HG02943 (cell line): Measurements from ENCODE around the gene DVL2.

Experiments
- ATAC-seq: cut with Tn5 transposase; IDR thresholded peaks from one replicate; pipeline ENCODE4 v1.9.1; 2021; ENCODE audit warnings: mild to moderate bottlenecking, low read depth, moderate library complexity; ENCODE audit not compliant: unreplicated experiment

Gene DVL2

DNA sequence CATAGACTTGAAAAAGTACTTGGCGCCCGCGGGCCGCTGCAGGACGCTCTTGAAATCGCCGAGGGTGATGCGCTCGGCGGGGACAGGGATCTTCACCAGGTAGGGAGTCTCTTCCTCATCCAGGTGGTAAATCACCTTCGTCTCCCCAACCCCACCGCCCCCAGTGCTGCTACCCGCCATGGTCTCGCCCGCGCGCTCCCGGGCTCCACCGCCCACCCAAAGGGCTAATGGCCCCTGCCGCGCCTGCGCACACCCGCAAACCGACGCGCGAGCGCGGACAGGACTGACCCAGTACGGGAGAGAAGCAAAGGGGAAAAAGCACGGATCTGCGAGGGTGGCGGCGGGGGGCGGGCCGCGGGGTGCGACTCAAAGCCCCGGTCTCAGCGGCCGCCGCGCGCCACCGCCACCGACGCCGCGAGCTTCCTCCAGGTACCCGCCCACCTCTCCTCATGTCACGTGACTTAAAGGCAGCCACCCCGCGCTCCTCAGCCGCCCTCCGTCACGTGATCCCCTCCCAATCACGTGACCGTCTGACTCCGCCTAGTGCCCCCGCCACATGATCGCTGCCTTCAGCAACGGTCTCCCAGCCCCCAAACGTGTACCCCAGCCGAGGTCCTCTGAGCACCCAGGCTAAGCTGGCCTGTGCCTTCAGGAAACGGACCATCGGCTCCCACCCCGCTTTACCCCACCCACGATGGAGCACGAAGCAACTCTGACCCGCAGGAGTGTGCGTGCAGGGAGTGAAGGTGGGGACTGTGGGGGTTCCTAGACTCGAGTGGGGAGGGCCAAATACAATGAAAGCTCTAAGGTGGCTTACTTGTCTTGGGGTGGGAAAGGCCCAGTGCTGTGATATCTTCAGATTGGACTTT, at the start of gene DVL2:
Gene DVL2, minus strand, starts transcription at position 435 of the 869 bp plus-strand sequence. Its CDS starts 255 bp downstream, at position 180.
- ATAC-seq = peak; percentile 49

DNA sequence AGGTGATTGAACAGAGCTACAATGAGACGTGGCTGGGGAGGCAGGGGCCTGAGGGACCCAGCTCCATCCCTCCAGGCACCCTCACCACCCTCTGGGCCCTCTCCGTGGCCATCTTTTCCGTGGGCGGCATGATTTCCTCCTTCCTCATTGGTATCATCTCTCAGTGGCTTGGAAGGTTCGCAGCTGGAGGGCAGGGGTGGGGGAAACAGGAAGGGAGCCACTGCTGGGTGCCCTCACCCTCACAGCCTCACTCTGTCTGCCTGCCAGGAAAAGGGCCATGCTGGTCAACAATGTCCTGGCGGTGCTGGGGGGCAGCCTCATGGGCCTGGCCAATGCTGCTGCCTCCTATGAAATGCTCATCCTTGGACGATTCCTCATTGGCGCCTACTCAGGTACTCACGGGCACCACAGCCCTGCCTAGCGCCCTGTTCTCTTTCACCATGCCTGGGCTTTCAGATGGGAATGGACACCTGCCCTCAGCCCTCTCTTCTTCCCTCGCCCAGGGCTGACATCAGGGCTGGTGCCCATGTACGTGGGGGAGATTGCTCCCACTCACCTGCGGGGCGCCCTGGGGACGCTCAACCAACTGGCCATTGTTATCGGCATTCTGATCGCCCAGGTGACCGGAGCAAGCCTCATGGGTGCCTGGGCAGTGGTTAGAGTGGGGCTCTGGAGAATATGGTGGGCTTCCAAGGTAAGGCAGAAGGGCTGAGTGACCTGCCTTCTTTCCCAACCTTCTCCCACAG, 49.3 kb upstream of the DVL2 start:
- ATAC-seq = no peak

DNA sequence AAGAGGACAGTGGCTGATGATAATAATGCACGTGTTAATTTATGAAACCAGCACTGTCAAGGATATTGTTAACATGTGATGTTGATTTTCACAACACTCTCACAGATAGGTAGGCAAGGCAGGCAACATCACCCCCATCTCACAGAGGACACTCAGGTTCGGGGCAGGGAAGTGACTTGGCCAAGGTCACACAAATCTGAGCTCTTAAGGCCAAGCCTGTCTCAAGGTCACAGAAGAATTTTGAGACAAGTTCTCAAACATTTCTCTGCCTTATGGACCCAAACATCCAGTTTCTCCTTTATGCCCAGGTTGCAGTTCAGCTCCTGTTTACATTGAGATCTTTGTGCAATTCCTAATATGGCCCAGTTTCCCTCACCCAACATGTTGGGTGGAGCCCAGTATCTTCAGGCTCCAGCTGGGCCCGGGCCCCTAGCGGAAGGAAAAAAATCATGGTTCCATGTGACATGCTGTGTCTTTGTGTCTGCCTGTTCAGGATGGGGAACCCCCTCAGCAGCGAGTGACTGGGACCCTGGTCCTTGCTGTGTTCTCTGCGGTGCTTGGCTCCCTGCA, 48.5 kb upstream of the DVL2 start:
- no peak for ATAC-seq

DNA sequence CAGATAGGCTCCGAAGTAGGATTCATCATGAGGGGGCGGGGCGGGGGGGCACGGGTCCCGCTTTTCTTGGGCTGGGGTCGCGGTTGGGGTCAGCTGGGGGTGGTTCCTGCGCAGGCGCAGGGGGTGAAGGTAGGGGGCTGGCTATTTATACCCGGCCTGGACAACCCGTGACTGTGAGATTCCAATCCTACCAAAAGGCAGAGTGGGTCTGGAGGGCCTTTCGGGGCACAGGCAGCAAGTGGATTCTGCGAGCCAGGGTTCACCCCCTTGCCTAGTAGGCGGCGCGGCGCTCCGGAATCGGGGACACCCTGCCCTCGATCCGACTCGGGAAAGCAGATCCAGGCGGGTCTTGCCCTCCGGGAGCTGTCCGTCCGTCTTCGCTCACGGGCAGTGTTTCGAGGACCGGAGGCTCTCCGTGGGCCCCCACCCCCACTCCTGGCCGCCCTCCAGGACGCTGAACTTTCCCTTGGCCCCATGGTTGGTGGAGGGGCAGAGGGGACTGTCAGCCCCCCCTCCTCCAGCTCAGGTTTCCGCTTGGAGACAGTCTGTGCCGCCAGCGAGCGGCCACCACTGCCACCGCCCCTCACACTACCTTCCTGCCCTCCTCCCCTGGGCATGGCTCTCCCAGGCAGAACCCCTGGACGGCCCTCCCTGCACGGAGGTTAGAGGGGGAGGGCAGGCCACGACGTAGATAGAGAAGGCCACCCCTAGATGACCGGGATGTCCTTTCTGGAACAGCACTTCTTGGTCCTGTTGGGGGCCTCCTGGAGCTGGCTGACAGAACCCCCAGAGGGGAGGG, 47.8 kb upstream of the DVL2 start:
- ATAC-seq = no peak

DNA sequence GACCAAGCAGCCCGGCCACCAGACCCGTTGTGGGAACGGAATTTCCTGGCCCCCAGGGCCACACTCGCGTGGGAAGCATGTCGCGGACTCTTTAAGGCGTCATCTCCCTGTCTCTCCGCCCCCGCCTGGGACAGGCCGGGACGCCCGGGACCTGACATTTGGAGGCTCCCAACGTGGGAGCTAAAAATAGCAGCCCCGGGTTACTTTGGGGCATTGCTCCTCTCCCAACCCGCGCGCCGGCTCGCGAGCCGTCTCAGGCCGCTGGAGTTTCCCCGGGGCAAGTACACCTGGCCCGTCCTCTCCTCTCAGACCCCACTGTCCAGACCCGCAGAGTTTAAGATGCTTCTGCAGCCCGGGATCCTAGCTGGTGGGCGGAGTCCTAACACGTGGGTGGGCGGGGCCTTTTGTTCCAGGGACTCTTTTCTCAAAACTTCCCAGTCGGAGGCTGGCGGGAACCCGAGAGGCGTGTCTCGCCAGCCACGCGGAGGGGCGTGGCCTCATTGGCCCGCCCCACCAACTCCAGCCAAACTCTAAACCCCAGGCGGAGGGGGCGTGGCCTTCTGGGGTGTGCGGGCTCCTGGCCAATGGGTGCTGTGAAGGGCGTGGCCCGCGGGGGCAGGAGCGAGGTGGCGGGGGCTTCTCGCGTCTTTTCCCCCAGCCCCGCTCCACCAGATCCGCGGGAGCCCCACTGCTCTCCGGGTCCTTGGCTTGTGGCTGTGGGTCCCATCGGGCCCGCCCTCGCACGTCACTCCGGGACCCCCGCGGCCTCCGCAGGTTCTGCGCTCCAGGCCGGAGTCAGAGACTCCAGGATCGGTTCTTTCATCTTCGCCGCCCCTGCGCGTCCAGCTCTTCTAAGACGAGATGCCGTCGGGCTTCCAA, 47.0 kb upstream of the DVL2 start, which contains the start of gene SLC2A4:
Gene SLC2A4, plus strand, starts transcription at position 645 of the 879 bp plus-strand sequence. Its CDS starts 217 bp downstream, at position 862.
- ATAC-seq = no peak

DNA sequence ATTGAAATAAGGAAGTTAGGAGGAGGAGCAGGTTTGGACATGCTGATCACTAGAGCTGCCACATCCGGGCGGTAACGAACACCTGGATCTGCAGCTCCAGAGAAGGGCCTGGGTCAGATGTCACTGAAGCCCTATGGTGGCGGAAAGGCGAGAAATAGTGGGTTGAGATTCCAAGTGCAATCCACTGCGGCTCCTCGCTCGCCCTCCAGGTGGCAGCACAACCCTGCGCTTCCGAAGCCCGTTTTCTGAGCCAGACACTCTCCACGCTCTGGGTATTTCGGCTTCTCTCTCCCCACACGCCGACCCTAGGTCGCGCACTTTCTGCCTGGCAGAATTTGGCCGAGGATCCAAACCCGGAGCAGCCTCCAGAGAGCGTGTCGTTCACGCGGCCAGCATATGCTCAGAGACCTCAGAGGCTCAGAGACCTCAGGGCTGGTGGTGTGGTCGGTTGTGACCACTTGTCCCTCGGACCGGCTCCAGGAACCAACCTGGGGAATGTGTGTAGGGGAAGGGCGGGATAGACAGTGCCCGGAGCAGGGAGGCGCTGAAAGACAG, 46.3 kb upstream of the DVL2 start:
- no peak for ATAC-seq

DNA sequence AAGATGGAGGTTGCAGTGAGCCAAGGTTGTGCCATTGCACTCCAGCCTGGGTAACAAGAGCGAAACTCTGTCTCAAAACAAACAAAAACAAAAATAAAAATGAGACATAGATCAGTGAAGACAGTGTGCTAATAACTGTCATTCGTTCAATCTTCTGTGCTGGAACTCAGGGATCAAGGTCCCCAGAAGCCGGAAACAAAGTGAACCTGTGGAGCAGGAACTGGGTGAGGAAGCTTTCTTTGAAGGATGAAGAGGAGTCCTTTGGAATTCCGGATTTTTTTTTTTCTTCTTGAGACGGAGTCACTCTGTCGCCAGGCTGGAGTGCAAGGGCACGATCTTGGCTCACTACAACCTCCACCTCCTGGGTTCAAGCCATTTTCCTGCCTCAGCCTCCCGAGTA, 45.1 kb upstream of the DVL2 start:
- ATAC-seq = no peak

DNA sequence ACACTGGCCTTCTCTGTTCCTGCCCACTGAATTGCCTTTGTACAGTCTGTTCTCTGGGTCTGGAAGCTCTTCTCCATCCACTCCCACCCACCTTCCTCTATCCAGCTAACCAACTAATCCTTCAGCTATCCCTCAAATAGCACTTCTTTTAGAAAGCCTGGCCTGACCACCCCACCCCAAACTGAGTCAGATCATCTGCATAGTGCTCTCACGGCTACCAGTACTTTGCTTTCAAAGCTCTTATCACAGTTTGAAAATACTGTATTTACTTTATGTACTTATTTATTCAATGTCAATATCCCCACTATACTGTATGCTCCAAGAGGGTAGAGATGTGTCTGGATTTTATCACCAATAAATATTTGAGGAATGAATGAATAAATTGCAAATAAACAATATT, 32.5 kb upstream of the DVL2 start:
- ATAC-seq = no peak

DNA sequence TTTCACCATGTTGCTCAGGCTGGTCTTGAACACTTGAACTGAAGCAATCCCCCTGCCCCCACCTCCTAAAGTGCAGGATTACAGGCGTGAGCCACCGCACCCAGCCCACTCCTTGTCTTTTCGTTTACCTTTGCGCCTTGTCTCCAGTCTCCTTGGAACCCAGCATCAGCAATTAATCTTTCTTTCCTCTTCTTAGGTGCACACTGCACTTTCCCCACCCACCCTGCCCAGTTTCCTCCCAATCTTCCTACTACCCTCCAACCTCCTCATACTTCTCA, 29.4 kb upstream of the DVL2 start:
- ATAC-seq = no peak

DNA sequence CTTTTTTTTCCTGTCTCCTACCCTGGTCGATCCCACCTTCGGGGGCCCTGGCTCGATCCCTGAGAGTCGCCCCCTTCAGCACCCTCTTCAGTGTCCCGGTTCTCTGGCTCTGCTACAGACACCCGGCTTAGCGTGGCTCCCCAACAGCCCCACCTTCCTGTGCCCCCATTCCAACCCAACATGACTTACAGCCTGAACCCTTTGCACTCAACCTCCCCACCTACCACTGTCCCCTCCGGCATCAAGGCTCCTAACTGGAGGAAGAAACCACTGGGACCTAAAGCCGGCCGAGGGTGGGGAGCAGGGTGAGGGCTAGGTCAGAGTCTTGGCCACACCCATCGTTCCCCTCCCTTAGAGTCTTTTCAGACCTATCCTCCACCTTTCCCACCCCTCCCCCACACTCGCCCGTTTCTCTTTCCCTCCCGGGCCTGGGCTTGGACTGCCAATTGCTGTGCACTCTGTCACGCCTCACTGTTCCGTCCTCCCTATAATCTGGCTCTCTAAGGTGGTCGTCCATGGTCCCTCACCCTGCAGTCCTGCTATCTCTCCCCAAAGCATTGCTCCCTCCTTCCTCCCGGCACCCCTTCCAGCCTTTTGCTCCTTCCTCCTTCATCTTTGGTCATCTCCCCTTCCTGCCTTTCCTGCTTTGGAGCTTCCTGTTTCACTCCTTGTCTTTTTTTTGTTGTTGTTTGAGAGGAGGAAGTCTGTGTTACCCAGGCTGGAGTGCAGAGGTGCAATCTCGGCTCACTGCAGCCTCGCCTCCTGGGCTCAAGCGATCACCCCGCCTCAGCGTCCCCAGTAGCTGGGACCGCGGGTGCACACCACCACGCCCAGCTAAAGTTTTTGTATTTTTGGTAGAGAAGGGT, 28.9 kb upstream of the DVL2 start:
- ATAC-seq = no peak

DNA sequence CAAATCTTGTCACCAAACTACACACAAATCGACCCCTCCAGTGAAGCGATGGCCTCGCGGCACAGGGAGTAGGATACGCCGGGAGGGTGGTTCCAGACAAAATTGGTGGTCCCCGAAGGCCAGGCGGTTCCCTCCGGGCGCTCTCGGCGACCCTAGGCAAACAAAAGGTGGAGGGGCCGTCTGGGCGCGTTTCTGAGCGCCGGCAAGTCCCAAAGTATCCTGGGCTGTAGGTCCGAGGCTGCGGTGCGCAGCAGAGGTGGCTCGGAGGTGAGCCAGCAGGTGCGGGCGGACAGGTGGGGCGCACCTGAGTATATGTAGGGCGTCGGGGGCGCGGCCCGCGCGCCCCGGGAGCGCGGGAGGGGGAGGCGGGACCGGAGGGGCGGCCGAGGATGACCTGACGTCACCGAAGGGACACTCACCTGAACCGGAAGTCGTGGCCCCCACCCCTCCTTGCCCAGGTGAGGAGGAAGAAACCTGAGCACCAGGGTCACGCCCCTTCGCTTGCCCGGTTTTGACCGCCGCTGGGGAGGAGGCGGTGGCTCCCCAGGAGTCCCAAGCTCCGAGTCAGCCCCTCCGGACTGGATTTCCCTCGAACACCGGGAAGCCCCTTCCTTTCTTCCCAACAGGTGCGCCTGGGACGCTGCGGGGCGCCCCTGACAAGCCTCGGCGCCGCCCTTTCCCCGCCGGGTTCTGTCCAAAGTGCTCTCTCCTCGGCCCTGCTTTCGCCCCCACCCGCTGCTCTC, 28.0 kb upstream of the DVL2 start, which contains the start of gene CLDN7:
Gene CLDN7, minus strand, starts transcription at position 287 of the 743 bp plus-strand sequence. CDS start 435 bp downstream, outside the sequence.
- ATAC-seq = no peak

DNA sequence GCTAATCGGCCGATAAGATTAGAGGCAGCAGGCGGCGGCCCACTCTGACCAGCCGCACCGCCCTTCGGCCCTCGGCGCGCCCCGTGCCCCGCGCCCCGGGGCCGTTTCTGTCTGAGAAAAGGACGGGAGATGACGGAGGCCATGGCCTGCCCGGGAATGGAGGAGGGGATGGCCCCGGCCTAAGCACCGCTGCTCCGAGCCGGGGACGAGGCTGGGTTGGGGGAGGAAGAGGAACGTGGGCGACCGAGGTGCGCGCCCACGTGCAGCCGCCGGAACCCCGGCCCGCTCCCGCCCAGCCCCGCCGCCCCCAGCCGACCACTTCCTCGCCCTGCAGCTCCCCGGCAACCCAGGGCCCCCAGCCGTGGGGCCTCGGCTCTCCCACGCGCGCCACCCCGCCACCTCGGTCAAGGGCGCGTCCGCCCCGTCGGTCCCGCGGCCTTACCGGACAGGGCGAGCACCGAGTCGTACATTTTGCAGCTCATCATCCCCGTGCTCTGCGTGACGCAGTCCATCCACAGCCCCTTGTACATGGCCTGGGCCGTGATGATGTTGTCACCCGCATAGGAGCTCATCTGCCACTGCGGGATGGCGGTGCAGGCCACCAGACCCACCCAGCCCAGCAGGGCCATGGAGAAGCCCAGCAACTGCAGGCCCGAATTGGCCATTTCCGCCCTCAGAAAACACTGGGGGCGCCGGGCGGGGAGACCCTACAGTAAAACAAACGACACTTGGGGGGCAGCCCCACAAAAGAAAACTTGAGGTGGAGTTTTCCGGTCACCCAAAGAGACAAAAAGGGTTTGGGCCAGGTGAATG, 27.3 kb upstream of the DVL2 start:
- ATAC-seq = no peak

DNA sequence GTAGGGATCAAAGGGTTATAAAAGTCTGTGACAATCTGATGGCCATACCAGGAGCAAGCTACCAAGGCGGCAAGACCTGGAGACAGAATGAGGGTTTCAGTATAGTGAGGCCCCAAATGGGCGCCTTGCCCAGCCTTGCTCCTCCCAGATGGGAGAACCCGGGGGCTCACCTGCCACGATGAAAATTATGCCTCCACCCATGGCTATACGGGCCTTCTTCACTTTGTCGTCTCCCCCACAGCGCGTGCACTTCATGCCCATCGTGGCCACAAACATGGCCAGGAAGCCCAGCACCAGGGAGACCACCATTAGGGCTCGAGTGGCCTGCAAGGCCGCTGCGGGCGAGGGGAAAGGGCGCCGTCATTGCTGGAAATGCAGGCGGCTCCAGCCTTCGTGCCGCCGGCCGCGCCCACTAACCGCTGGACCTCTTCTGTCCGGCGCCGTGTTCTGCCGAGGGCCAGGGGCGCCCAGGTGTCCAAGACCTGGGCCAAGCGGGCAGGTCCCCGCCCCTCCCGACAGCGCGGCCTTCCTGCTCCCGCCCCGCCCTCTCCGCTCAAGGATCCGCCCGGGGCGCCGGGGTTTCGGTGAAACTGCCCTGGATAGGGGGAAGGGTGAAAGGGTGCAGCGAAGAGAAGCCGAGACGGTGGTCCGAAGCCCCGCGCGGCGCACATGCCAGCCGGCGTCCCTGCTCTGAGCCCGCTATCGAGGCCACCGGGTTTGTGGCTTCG, 26.5 kb upstream of the DVL2 start:
- ATAC-seq = no peak

DNA sequence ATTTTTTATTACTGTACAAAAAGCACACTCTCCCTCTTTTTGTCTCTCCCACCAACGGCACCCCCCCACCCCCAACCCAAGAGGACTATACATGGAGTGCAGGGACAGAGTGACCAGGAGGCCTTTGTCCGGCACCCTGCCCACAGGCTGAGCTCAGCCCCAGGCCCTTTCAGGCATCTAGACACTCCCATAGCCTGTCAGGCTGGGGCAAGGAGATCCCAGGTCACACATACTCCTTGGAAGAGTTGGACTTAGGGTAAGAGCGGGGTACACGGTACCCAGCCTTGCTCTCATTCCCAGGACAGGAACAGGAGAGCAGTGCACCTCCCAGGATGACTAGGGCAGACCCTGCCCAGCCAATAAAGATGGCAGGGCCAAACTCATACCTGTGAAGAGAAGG, 25.8 kb upstream of the DVL2 start:
- ATAC-seq = no peak

DNA sequence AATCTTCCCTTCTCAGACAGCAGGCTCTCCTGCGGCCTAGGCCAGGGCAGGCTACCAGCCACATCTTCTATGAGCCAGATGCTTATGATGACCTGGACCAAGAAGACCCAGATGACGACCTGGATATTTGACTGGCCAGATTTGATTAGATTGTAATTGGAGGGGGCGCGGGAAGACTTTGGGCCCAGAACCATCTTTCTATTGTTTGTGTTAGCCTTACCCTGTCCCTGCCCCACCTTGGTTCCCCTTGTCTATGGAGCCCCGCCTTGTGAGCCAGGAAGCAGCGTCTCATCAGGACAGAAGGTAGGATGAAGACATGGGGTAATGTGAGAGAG, 25.2 kb upstream of the DVL2 start:
- no peak for ATAC-seq
